HG03469 (cell line): ENCODE data around the gene EBF3.

ENCODE experiments used
- ATAC-seq: cut with Tn5 transposase; IDR thresholded peaks from one replicate; pipeline ENCODE4 v1.9.1; 2021; ENCODE audit warnings: mild to moderate bottlenecking, moderate library complexity, moderate number of reproducible peaks; ENCODE audit not compliant: unreplicated experiment

Gene EBF3

DNA sequence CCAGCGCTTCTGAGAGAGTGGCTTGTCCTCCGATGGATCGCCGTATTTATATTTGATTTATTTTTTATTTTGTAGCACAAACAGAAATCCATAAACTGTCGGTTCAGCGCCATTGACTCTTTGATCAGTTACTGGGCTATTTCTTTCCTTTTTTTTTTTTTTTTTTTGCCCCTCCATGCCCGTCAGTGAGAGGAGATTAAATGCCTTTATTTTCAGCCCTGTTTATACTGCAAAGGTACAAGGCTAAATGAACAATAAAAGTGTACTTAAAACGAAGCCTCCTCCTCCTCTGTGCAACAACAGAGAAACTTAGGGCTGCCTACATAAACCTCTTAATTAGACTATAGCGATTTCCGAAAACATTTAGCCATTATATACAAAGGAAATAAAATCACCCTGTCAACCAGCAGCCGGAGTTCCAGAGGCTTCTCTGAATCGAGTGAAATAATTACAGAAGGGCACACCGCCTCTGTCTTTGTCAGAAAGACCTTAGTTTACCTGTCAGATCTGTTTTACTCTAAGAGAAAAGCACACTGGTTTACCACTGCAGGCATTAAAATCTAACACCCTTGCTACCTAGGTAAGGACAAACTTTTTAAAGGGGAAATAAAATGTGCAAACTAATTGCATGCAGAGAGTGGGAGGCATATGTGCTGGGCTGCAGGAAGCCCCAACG, 3.5 kb downstream of the EBF3 start:
- ATAC-seq: no peak

DNA sequence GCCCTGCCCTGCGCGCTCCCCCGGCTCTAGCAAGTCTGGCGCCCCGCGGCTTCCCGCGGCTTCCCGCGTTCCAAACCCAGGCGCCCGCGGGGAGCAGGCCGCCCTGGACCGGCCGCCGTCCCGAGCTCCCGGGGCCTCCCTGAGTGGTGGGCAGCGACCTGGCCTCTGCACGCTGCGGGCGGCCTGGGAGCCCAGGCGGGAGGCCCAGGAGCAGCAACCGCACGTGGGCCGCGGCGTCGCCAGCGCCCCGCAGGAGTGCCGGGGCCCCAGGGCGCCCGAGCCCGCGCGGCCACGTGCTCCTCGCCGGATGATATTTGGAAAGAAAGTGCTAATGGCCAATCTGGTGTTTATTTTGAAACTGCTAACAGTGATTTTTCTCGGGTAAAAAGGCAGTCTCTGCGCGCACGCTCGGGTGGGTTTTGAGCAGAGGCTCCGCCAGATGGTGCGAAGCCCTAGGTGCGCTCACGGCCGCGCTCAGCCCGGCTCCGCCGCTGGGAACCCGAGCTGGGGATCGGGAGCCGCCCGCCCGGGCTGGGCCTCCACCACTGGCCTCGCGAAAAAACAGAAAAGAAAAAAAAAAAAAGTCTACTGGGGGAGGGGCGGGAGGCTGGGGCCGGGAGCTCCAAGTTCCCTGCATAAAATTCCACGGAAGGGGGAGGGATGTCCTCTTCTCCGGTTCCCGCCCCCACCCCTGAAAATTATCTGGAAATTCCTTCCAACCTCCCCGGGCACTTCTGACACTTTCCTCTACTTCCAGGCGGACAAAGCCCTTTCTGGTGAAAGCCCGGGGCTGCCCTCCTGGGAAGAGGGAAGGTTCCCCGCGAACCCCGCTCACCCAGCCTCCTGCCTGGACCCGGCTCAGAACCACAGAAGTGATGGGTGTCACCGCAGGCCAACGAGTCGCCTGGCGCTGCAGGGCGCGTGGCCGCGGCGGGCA, 4.3 kb downstream of the EBF3 start:
- no peak for ATAC-seq

DNA sequence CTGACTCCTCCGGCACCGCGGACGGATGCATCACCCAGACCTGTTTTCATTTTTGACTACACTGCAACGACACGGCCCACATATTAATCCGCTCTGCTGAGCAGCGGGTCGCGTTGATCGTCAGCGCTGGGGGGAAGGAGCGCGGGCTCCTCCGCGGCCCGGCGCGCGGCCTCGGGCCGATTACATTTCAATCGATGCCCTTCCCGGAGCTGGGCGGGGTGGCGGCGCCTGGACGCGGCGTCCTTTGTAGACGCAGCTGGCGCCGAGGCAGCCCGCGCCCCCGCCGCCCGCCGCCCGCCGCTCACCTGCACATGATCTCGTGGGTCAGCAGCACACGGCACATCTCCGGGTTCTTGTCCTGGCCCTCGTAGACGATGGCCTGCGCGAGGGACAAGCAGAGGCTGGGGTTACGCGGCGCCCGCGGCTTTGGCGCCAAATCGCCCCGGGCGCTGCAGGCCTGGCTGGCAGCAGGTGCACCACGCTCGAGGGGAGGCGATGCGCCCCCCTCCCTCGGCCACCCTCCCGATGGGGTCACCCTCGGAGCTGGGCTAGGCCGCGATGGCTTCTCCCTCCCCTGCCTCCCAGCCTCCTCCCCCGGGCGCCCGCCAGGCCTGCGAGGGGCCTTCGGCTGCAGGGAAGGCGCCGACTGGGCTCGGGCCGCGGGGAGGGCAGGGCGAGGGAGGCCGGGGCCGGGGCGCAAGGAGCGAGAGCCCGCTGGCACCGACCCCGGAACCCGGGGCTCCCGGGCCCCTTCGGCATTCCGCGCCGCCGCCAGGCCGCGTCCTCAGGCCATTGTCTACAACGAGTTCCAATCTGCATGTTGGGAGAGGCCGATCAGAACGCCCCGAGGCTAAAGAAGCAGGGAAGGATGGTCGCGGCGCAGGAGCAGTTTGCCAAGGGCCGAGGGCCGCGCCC, 5.2 kb downstream of the EBF3 start:
- no peak for ATAC-seq

DNA sequence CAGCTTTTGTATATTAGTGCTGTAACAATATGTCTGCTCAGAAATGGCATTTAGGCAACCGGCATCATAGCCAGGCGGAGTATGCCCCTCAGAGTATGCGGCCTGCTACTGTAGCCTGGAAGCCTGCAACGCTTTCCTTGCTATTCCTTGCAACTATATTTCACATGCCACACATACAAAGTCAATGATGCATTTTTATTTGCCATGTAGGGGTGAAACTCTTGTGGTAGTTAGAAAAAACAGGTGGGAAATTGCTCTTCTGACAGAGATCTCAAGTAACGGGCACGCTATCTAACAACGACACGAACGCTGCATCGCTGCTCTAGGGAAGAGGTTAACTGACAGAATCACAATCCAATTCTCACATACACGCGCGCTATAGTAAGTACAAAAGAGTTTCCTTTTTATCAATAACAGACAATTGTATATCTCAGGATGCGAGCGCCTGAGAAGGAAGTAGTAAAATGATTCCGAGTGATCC, 5.9 kb downstream of the EBF3 start:
- no peak for ATAC-seq

DNA sequence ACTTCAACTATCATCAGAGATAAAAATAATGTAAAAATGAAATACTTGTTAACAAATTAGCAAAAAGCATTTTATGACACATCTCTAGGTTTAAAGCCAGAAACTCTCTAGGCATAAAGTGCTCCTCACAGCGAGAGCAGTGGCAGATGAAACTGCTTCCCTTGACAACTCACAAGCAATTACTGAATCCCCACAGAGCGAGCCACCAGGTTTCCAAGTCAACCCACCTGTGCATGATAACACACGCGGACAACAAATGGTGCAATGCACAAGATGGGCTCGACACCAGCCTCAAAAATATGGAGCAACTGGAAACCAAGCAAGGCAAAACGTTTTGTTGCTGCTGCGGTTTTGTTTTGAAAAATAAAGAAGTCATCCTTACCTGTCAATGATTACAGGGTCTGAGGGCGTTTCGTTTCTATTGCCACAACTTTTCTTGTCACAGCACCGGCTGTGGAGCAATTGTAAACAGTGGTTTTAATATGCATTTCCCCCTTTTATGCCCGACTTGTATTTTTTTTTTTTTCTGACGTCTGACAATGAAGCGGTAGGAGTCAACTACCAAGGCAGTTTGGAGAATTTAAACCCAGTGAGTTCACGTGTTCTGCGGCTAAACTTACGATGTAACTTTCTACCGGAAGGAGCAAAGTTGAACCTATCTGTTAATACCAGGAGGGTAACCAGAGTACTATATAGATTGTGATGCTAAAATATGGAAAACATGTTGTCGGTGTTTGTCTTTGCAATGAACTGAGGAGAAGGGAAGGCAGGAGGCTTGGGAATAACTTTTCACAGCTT, 7.0 kb downstream of the EBF3 start:
- no peak for ATAC-seq

DNA sequence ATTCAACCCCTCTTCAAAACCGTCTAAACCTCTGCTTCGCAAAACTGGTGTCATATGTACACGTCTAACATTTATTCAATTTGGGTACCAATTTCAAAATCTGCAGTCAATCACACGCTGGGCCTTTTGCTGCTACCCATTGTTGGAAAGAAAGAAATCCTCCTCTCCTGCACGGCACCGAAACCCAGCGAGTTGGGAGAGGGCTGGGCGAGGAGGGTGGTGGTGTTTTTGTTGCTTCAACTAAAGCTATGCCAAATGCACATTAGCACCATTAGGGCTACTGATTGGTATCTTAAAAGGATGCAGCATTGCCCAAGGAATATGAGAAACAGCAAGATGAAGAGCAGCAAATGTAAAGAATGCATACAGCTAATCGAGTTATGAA, 7.8 kb downstream of the EBF3 start:
- ATAC-seq: no peak

DNA sequence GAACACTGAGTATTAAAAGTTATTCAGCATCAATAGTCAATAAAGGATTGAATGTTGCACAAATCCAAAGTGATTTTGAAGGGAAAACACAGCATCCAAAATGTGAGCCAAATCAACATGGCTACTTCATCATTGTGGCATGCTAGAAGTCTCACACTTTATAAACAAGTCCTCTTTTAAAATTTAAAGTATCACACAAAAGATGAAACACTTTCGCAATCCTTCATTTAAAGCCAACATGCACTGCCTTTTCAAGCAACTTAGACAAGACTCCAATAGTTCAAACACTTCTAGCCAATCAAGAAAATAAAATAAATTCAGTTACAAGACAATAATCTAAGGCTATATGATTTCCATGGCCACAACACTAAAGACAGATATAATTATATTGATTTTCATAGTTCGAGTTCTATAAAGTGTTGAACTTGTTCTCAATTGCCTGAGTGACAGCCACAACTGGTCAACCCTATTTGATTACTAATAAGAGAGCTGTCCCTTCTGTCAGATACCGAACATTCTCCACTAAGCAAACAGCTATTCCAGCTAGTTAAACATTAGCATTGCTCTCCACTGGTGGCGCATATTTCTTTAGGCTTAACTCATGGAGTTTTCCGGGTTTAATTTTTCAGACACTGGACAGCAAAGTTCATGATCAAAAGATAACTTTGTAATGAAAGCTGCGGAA, 8.3 kb downstream of the EBF3 start:
- ATAC-seq: no peak

DNA sequence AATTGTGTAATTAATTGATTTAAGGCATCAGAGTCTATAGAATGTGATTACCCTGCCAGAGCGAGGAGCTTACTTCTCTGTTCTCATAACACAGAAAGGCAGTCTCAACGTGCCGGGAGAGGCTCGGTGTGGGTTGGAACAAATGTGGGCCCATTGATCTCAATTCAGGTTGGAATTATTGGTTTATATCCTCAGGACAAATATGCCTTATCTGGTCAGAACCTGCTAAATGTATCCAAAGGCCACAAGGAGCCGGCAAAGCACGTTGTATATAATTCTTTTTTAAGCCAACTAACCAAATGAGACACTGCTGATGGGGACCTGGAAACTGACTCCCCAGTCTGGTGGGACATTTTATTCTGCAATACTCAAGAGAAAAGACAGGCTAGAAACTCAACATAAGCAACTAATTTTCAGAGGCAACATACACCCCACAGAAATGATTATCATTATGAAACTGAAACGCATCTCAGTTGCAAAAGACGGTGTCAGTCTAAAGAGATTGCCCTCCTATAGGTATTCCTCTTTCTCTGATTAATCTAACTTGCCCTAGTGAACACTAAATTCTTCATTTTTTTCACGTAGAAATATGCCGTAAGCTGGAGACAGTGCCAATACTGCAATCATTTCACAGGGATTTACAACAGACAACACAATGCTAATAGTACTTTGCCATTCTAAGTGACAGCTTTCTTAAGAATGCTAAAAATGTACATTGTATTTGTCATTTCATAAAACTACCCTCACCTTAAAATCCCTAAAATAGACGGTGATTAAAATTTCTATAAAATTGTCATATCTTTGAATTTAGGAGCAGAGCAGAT, 9.4 kb downstream of the EBF3 start:
- ATAC-seq: no peak

DNA sequence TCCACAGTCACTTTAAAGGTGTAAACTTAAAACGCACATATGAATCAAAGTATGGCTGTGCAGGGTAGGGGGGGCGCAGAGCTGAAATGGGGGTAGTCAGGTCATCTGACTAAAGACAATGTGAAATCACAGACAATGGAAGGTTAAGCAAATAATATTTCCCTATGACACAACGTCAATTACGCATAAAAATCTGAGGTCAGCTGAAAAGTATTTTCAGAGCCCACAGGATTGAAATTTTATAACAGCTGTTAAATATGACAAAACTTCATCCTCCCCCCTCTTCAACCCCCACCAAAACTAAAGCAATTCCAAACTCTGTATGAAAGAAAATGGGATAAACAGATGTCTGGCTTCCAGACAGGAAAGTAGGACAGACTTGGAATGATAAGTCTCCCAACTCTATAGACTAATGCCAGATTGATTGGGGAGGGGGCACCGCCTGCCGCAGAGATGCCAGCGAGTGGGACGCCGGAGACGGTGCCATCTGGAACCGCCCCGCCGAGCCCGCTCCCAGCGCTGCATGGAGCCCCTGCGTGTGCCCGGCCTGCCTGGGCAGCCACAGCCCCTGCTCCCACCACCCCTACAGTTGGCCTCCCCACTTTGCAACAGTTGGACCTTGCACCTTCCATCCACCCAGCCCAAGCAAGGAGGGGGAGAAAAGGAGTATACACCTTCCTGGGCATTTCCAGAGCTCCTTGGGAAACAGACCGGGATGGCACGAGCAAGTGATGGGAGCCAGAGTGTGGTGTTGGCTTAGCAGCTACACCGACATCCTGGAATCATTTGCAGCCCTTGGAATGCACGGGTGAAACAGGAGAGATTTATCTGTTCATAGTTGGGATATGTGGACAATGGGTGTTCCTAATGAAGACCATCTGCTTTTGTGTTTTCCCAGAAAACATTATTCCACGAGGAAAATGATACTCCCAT, 10.7 kb downstream of the EBF3 start:
- ATAC-seq: no peak

DNA sequence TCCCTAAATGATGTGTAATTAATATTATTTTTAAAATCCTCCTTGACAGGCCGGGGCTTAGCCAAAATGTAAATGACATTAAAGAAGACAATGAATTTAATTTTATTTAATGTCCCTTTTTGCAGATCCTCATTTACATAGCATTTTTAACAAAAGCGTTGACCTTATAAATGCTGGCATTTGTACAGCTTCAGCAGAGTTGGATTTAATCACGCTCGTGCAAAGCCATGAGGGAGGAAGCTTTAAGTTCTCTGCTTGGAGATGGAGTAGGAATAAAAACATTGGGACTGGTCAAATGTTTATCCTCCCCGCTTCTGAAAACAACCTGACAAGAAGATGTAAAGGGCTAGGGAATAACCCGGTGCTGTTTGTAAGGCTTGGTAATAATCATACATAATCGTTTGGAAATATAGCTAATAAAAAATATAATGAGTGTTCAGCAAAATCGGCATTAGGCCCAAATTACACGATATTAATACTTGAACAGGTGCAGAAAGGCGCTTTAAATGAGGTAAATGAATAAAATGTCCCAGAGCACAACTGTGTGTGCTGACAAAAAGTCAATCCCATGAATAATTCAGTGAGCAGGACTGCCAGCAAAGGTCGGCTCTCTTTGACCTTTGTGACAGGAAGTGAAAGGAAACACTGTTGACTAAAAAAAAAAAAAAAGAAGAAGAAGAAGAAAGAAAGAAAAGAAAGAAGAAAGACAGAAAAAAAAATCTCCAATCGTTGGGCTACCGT, 11.5 kb downstream of the EBF3 start:
- ATAC-seq: no peak

DNA sequence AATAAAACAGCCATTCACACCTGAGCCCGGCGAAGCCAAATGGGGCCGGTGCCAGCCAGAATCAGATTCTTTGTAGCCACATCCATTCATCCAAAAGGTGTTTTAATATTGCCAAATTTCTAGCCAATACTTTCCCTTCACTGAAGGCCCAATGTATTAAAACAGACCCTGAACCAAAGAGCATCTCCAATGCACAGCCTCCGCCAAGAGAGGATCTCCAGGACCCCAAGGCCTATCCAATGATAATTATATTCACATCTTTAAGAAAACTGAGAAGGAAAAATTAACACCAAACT, 12.2 kb downstream of the EBF3 start:
- ATAC-seq: no peak

DNA sequence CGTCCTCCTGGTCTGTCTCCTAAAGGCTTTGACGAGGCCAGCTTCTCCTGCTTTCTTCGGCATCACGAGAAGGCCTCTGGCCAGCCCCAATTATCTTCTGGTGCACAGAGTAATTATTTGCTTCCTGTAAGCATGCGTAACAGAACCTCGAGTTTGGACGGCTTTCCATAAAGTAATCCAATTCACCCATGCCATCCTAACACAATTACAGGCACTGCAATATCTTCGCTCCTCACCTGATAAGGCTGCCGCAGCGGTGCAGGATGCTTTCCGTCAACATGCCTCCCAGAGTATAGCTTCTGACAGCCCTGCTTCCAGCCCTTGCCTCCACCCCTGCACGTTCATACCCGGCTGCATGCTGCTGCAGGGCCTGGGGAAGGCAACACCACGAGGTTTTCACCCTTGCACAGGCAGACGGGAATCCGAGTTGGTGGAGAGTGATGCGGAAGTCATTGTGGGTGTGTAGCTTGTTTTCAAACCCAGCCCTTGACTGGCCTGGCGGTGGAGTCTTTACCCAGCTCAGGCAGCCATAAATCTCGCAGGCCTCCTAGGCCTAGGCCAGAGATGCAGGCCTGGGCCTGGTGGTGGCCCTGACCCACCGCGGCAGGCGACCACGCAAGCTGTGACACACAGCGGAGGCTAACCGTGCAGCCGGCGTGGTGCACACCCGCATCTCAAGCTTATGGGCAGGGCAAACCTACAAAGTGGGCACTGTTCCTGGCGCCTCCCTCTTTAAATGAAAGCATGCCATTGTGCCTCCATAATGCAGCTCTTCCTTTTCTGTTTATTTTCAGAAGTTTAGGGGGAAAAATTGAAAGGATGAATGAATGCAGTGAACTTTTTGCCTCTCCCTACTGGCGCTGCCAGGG, 12.7 kb downstream of the EBF3 start:
- no peak for ATAC-seq

DNA sequence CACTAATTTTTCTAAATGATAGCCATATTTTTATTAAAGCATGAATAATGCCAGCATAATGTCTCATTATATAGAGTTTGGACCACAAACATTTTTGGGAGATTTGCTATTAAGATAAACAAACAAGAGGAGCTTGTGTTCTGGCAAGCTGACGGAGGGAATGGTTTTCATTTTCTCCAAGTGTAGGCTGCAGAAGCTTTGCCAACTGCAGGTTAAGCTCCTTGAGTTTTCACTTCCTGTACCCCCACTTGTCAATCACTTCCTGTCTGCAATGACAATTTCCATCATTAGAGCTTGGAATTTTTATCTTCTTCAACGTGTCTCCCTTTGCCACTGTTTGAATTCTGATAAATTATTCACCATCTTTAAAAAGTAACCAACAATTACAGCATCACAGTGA, 13.4 kb downstream of the EBF3 start:
- no peak for ATAC-seq

DNA sequence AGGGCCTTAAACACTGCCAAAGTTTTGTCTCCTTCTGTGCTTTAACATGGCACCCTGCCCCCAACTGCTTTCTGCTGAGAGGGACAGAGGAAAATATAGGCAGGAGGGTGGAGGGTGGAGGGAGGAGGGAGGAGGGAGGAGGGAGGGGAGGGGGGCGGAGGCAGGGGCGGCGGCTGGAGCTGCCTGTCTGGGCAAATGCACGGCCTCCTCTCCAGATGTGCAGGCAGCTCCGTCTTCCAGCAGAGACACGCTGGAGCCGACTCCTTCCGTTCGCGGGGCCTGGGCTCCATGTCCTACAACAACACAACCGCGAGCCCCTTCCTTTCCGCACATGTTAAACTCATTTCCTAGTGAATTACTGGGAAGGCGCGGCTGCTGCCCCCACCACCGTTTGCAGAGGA, 14.2 kb downstream of the EBF3 start:
- no peak for ATAC-seq

DNA sequence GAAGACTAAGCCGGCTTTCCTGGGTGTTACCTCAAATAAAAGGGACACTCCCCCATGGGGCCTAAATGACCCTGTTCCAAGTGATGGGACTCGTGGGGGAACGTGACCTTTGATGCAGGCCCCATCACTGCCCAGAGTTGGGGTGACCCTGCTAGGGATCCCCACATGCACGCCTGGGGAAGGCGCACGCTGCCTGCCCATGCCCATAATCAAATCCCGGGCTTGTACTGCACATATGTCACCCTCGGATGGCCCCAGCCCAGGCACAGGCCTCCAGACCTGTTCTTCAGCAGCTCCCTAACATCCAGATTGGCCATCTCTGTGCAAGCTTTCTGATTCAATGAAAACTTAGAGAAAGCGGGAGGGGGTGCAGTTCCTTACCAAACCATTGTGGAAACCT, 14.7 kb downstream of the EBF3 start:
- no peak for ATAC-seq

DNA sequence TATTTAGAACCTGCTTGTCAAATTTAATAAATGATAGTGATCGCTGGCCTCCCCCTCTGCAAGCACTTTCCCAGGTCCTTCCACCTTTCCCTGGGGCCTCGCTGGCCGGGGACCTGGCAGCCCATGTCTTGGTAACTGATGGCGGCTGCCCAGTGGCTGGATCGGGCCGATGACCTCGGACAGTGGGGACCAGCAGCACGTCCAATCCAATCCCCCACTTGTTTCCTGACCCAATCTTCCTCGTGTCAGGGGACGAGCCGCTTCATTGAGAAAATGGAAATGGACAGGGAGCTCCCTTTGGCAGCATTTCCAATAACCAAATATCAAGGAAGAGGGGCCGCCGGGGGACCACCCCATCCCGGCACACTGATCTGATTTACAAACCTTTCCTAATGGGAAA, 17.2 kb downstream of the EBF3 start:
- no peak for ATAC-seq
